Keratinocyte (primary cell): Measurements from ENCODE around the gene ANO10.
"Not testable (repeated sequence)": the region's sequence is repeated elsewhere in the genome, so short reads cannot be mapped to it uniquely, and the experiment has no call there.

ENCODE experiments used
- CTCF ChIP-seq, 3 experiments: IDR thresholded peaks in 1 of 3; conservative IDR thresholded peaks in 1 of 3; optimal IDR thresholded peaks in 1 of 3; 2 replicates in 2 of 3; 3 replicates in 1 of 3; pipeline versions ENCODE3 to v1.5.1; 2011; ENCODE audit warnings: low read length in 3 of 3, mild to moderate bottlenecking in 3 of 3, moderate library complexity in 2 of 3, control low read depth in 1 of 3, inconsistent platforms in 1 of 3; ENCODE audit not compliant: insufficient read depth in 2 of 3; ENCODE audit errors: extremely low read depth in 1 of 3
- EZH2 ChIP-seq: IDR thresholded peaks from one replicate; pipeline ENCODE4 v1.6.1; 2012; ENCODE audit warnings: inconsistent platforms, mild to moderate bottlenecking, low read length, moderate library complexity

DNA sequence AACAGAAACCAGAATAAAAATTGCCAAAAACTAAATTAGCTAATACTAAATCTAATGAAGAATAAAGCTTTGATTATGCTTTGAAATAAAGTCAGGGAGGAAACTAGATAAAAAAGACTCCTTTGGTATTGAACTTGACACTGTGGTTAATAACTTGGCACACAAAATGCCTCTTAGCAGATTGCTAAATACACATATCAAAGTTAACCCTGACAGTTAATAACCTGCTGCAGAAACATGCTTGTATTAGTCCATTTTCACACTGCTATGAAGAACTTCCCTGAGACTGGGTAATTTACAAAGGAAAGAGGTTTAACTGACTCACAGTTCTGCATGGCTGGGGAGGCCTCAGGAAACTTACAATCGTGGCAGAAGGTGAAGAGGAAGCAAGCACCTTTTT is 164.8 kb downstream of the ANO10 start:
- not testable (repeated sequence) for TF ChIP-seq CTCF (optimal IDR thresholded peaks at IDR 0.05 in 1 of 3, IDR thresholded peaks at IDR 0.05 in 1 of 3, conservative IDR thresholded peaks at IDR 0.05 in 1 of 3; ENCODE audit: extremely low read depth in 1 of 3, insufficient read depth in 2 of 3, low read length in 3 of 3); EZH2
